B cell (primary cell): Measurements from ENCODE around the gene CPT2. TPM values are rescaled to one million over a fixed set of nuclear protein-coding genes. Genes with fewer than 3 reads are reported as not detected.

Source experiments
- ATAC-seq: fragments of 200-7000 bp; cut with Tn5 transposase; one replicate; pipeline ENCODE4 v1.10.0; 2021; ENCODE audit warnings: low read depth, mild to moderate bottlenecking, moderate number of reproducible peaks, moderate library complexity
- CTCF ChIA-PET: fragments of 350-600 bp; sonication (Branson Sonifier 250); formaldehyde crosslinking; loops from one replicate; lab custom pipeline; 2021; ENCODE audit warnings: antibody characterized with exemption, inconsistent platforms; lab: Charles Lee
- POLR2A ChIA-PET: fragments of 350-600 bp; sonication (Branson Sonifier 250); formaldehyde crosslinking; loops from one replicate; lab custom pipeline; 2021; ENCODE audit warnings: antibody characterized with exemption; lab: Charles Lee
- DNase-seq: peaks from one replicate; pipeline ENCODE4 v3.0.0; 2013
- H2AFZ ChIP-seq: 2 replicates; pipeline ENCODE4 v1.6.1; 2012; ENCODE audit warnings: mild to moderate bottlenecking, low read depth, low read length; ENCODE audit not compliant: insufficient read depth, poor library complexity, severe bottlenecking
- H3K27ac ChIP-seq, 2 donors: 1 replicate in 1 of 2; 2 replicates in 1 of 2; pipeline ENCODE4 v1.5.1; 2012 to 2013; ENCODE audit warnings: low read length in 2 of 2, mild to moderate bottlenecking in 2 of 2, moderate library complexity in 1 of 2
- H3K27me3 ChIP-seq, 4 experiments: fragments of 200-600 bp in 1 of 4; sonication (generic) in 1 of 4; replicated peaks in 1 of 4; 1 replicate in 2 of 4; 2 replicates in 2 of 4; pipeline versions ENCODE4 v1.6.1 to v1.7.0; 2013 to 2016; ENCODE audit warnings: low read length in 3 of 4, mild to moderate bottlenecking in 2 of 4, mixed read lengths in 1 of 4, moderate library complexity in 1 of 4; ENCODE audit not compliant: insufficient read depth in 4 of 4, control insufficient read depth in 3 of 4; ENCODE audit errors: control extremely low read depth in 1 of 4
- H3K36me3 ChIP-seq, 2 experiments: replicated peaks in 1 of 2; 1 replicate in 1 of 2; 2 replicates in 1 of 2; pipeline versions ENCODE4 v1.6.1 to v1.7.1; 2013; ENCODE audit warnings: low read length in 1 of 2; ENCODE audit not compliant: insufficient read depth in 2 of 2, control insufficient read depth in 1 of 2; ENCODE audit errors: control extremely low read depth in 1 of 2, extremely low read depth in 1 of 2
- H3K4me1 ChIP-seq, 2 donors: fragments of 200-600 bp in 1 of 2; sonication (generic) in 1 of 2; 1 replicate in 1 of 2; 2 replicates in 1 of 2; pipeline versions ENCODE4 v1.5.1 to v1.6.1; 2013 to 2017; ENCODE audit warnings: low read length in 2 of 2; ENCODE audit not compliant: control insufficient read depth in 2 of 2, insufficient read depth in 2 of 2
- H3K4me2 ChIP-seq: replicated peaks from 2 replicates; pipeline ENCODE3; 2012; ENCODE audit warnings: mild to moderate bottlenecking, low read depth, low read length; ENCODE audit not compliant: poor library complexity, severe bottlenecking
- H3K4me3 ChIP-seq, 5 experiments: fragments of 200-600 bp in 1 of 5; sonication (generic) in 1 of 5; 1 replicate in 3 of 5; 2 replicates in 2 of 5; pipeline versions ENCODE4 v1.5.1 to v1.7.0; 2011 to 2016; ENCODE audit warnings: low read length in 4 of 5, mild to moderate bottlenecking in 4 of 5, low read depth in 2 of 5, control low read depth in 1 of 5, moderate library complexity in 1 of 5; ENCODE audit not compliant: insufficient read depth in 1 of 5; ENCODE audit errors: control extremely low read depth in 1 of 5, extremely low read depth in 1 of 5
- H3K79me2 ChIP-seq: fragments of 200-600 bp; sonication (generic); one replicate; pipeline ENCODE4 v1.6.0; 2016; ENCODE audit warnings: low read length; ENCODE audit not compliant: control insufficient read depth, insufficient read depth
- H3K9ac ChIP-seq: fragments of 200-600 bp; sonication (generic); 2 replicates; pipeline ENCODE4 v1.6.1; 2017; ENCODE audit warnings: mild to moderate bottlenecking, low read length, moderate library complexity
- H3K9me3 ChIP-seq, 3 donors: one replicate each; pipeline versions ENCODE4 v1.6.1 to v1.7.1; 2013; ENCODE audit warnings: low read length in 2 of 3; ENCODE audit not compliant: control insufficient read depth in 2 of 3, insufficient read depth in 1 of 3; ENCODE audit errors: control extremely low read depth in 1 of 3
- H4K20me1 ChIP-seq: 2 replicates; pipeline ENCODE4 v1.6.0; 2012; ENCODE audit warnings: mild to moderate bottlenecking, low read length; ENCODE audit not compliant: insufficient read depth, control insufficient read depth, poor library complexity, severe bottlenecking
- H3K27ac Mint-ChIP-seq: one replicate; pipeline ENCODE4 v1.8.0; 2021; ENCODE audit warnings: mixed read lengths
- H3K27me3 Mint-ChIP-seq: one replicate; pipeline ENCODE4 v1.8.0; 2021; ENCODE audit warnings: mixed read lengths
- H3K4me1 Mint-ChIP-seq: one replicate; pipeline ENCODE4 v1.8.0; 2021; ENCODE audit warnings: mixed read lengths
- H3K4me3 Mint-ChIP-seq: one replicate; pipeline ENCODE4 v1.8.0; 2021; ENCODE audit warnings: mixed read lengths
- H3K9me3 Mint-ChIP-seq: one replicate; pipeline ENCODE4 v1.8.0; 2022; ENCODE audit warnings: mixed read lengths; ENCODE audit not compliant: insufficient read depth
- CTCF ChIP-seq: fragments of 200-600 bp; IDR thresholded peaks from one replicate; pipeline ENCODE4 v1.8.0; 2022; ENCODE audit warnings: antibody characterized with exemption, mild to moderate bottlenecking
- EZH2 ChIP-seq: IDR thresholded peaks from 2 replicates; pipeline ENCODE4 v1.6.1; 2012; ENCODE audit warnings: borderline replicate concordance, low read depth, mild to moderate bottlenecking, moderate library complexity, low read length; ENCODE audit not compliant: insufficient read depth, poor library complexity, severe bottlenecking
- WGBS: methylation state at CpG from one replicate; pipeline ENCODE4 v1.1.5; 2013; ENCODE audit warnings: missing lambda C conversion rate; ENCODE audit not compliant: insufficient coverage; 5-methylcytosine and 5-hydroxymethylcytosine counted together
- intact Hi-C: fragments of 100-400 bp; cut with micrococcal nuclease; formaldehyde crosslinking; loops from one replicate; pipeline ENCODE4 v1.10.0; 2022
- polyA plus RNA-seq: library from polyadenylated mRNA; depleted of rRNA; stranded (reverse); fragments of >200 nt; gene quantifications from 2 replicates; pipeline ENCODE4 v1.2.3, GENCODE V29; 2012
- total RNA-seq, 2 donors: library from RNA; stranded (reverse); fragments of 120-200 nt in 1 of 2; gene quantifications; 1 replicate in 1 of 2; 2 replicates in 1 of 2; pipeline versions ENCODE4 v1.2.3 to v1.2.4, GENCODE V29; 2013 to 2022

The CPT2 gene
- total and polyA plus RNA-seq, 2 donors (not counting 1 experiment from before 2014, with no cell fraction given): 6.3 to 19.8 TPM

GRCh38 chr1:53162621-53163020 is 34.0 kb upstream of the CPT2 start:
- ATAC-seq (no peak), DNase-seq (no peak)
- intact Hi-C loops: no loop called here
- Histone ChIP-seq H3K79me2 (no peaks in the 10 kb centered on the region), H3K9me3 (no peaks in the 10 kb centered on the region), H3K4me1 (no peaks in the 10 kb centered on the region), H4K20me1 (no peaks in the 10 kb centered on the region), H3K4me2 (no peak overlapping the region), H3K4me3 (no peak overlapping the region), H3K9ac (no peak overlapping the region), H2AFZ (no peak overlapping the region), H3K27me3 (peaks cover 0 to 4% (median 1%) of the 10 kb centered on the region in 4 experiments), H3K36me3 (no peaks in the 10 kb centered on the region), H3K27ac (no peak overlapping the region)
- Mint-ChIP-seq H3K4me1 (no peaks in the 10 kb centered on the region), H3K27me3 (peaks cover 36% of the 10 kb centered on the region), H3K4me3 (no peak overlapping the region), H3K9me3 (no peaks in the 10 kb centered on the region), H3K27ac (no peak overlapping the region)
- TF ChIP-seq EZH2 (no peak), CTCF (no peak)
- CTCF ChIA-PET: no interaction called here
- 85% methylated on average over 3 of the region's 5 CpGs for WGBS
- POLR2A ChIA-PET: no interaction called here

- no peak overlapping the region for H3K4me3 ChIP-seq
- H3K27ac ChIP-seq: no peak overlapping the region
- Mint-ChIP-seq H3K27ac (no peak overlapping the region), H3K9me3 (no peaks in the 10 kb centered on the region), H3K27me3 (peaks cover 36% of the 10 kb centered on the region), H3K4me1 (no peaks in the 10 kb centered on the region), H3K4me3 (no peak overlapping the region)
- whole genome bisulfite sequencing: 83% methylated on average over 7 of the region's 10 CpGs
- H3K4me2 ChIP-seq: no peak overlapping the region
- H4K20me1 ChIP-seq: no peaks in the 10 kb centered on the region
- H3K79me2 ChIP-seq: no peaks in the 10 kb centered on the region
- no peak overlapping the region for H2AFZ ChIP-seq
- H3K9ac ChIP-seq: no peak overlapping the region
- ATAC-seq (no peak), DNase-seq (no peak)
- no peaks in the 10 kb centered on the region for H3K9me3 ChIP-seq
- CTCF ChIA-PET: no interaction called here
- POLR2A ChIA-PET: no interaction called here
- intact Hi-C loops: no loop called here
- H3K27me3 ChIP-seq: peaks cover 0 to 4% (median 1%) of the 10 kb centered on the region in 4 experiments
- TF ChIP-seq EZH2: no peak
- no peak for TF ChIP-seq CTCF
- no peaks in the 10 kb centered on the region for H3K36me3 ChIP-seq
- H3K4me1 ChIP-seq: no peaks in the 10 kb centered on the region
Measured at GRCh38 chr1:53163291-53163768, 33.3 kb upstream of the CPT2 start.
